AG04449 (cell line): Measurements from ENCODE around the gene ZSCAN10.
"Not testable (repeated sequence)": the region's sequence is repeated elsewhere in the genome, so short reads cannot be mapped to it uniquely, and the experiment has no call there.

Source experiments
- CTCF ChIA-PET: fragments of 350-600 bp; formaldehyde crosslinking; extraction: SDS; loops from one replicate; lab custom pipeline; 2021; ENCODE audit warnings: antibody characterized with exemption; lab: Yijun Ruan, JAX
- POLR2A ChIA-PET: fragments of 400-600, 350-600 bp; formaldehyde crosslinking; extraction: SDS; loops from one replicate; lab custom pipeline; 2020; ENCODE audit warnings: antibody characterized with exemption, inconsistent platforms; lab: Yijun Ruan, JAX
- DNase-seq: peaks from one replicate; pipeline ENCODE4 v3.0.0-alpha.2; 2010; ENCODE audit warnings: low read depth, low spot score
- H3K4me3 ChIP-seq: 2 replicates; pipeline ENCODE4 v1.5.1; 2011; ENCODE audit warnings: low read depth, mild to moderate bottlenecking, control low read depth, low read length
- CTCF ChIP-seq: IDR thresholded peaks from one replicate; pipeline ENCODE4 v1.5.1; 2011; ENCODE audit warnings: mild to moderate bottlenecking, moderate library complexity, low read length, control low read depth, inconsistent platforms; ENCODE audit not compliant: insufficient read depth; ENCODE audit errors: missing control alignments

Gene ZSCAN10

GRCh38 chr16:3141781-3142311 is 42.8 kb upstream of the ZSCAN10 start:
- ChIA-PET POLR2A (no interaction called here), CTCF (interaction anchor here (14.9 kb wide), 1 partner anchor 6 kb away, joined by 206 read pairs; no protein-coding TSS in a partner anchor)
- no peak for TF ChIP-seq CTCF
- no peak for DNase-seq
- H3K4me3 ChIP-seq = no peak overlapping the region

- no peak overlapping the region for H3K4me3 ChIP-seq
- DNase-seq = no peak
- POLR2A ChIA-PET = no interaction called here
- CTCF ChIA-PET = interaction anchor here (0.7 to 14.9 kb wide), 3 partner anchors 7 to 376 kb away, joined by 3 to 206 read pairs (median 13); no protein-coding TSS in a partner anchor
- no peak for TF ChIP-seq CTCF
Measured at GRCh38 chr16:3140603-3141427, 41.7 kb upstream of the ZSCAN10 start.

- ChIA-PET POLR2A (interaction anchor here (1.2 kb wide), 1 partner anchor 8 kb away, joined by 3 read pairs; no protein-coding TSS in a partner anchor), CTCF (interaction anchor here (1.1 to 14.9 kb wide), 5 partner anchors 8 to 107 kb away, joined by 4 to 206 read pairs (median 13); no protein-coding TSS in a partner anchor)
- not testable (repeated sequence) for DNase-seq, H3K4me3 ChIP-seq
Measured at GRCh38 chr16:3139561-3139960, 40.5 kb upstream of the ZSCAN10 start.

- no peak for TF ChIP-seq CTCF
- no peak for DNase-seq
- no peak overlapping the region for H3K4me3 ChIP-seq
- ChIA-PET POLR2A (interaction anchor here (1.2 kb wide), 1 partner anchor 9 kb away, joined by 3 read pairs; no protein-coding TSS in a partner anchor), CTCF (interaction anchor here (1.3 to 14.9 kb wide), 3 partner anchors 9 to 107 kb away, joined by 5 to 206 read pairs (median 24); no protein-coding TSS in a partner anchor)
Measured at GRCh38 chr16:3138823-3139426, 39.8 kb upstream of the ZSCAN10 start.

- POLR2A ChIA-PET = no interaction called here
Measured at GRCh38 chr16:3138342-3138741, 39.2 kb upstream of the ZSCAN10 start.

More at GRCh38 chr16:3138342-3138741, 39.2 kb upstream of the ZSCAN10 start:
- TF ChIP-seq CTCF = no peak
- H3K4me3 ChIP-seq = no peak overlapping the region
- no peak for DNase-seq
- CTCF ChIA-PET = interaction anchor here (1.3 to 14.9 kb wide), 3 partner anchors 9 to 106 kb away, joined by 5 to 206 read pairs (median 24); no protein-coding TSS in a partner anchor
